ENCODE measurements around the gene CASTOR1.

CASTOR1 gene

DNA sequence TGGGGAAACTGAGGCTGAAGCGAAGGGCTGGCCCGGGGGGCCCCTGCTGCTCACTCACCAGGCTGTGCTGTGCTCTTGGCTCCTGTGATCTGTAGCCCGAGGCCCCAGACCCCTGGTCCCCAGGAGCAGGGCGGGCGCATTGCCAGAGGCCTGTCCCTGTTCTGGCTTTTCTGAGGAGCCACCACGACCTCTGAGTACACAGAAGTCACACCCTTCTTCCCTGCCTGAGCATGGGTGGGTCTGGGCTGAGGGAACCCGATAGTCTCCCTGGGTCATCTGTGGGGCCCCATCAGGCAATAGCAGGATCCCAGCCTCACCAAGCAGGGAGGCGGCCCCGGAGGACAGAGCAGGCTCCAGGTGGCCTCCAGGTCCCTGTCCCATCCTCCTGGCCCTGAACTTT lies 5.1 kb downstream of the CASTOR1 start:
- no peak for DNase-seq (ENCODE audit: low read depth)

GRCh38 chr22:30283342-30283741 lies 6.0 kb downstream of the CASTOR1 start:
- no peak for DNase-seq (ENCODE audit: low read depth)

- no peak for DNase-seq (ENCODE audit: low read depth)
These were observed 6.7 kb downstream of the CASTOR1 start for GRCh38 chr22:30282616-30283046.

GRCh38 chr22:30280505-30280904 lies 8.8 kb downstream of the CASTOR1 start:
- DNase-seq (ENCODE audit: low read depth): no peak

GRCh38 chr22:30279932-30280331 lies 9.4 kb downstream of the CASTOR1 start:
- no peak for DNase-seq (ENCODE audit: low read depth)

DNA sequence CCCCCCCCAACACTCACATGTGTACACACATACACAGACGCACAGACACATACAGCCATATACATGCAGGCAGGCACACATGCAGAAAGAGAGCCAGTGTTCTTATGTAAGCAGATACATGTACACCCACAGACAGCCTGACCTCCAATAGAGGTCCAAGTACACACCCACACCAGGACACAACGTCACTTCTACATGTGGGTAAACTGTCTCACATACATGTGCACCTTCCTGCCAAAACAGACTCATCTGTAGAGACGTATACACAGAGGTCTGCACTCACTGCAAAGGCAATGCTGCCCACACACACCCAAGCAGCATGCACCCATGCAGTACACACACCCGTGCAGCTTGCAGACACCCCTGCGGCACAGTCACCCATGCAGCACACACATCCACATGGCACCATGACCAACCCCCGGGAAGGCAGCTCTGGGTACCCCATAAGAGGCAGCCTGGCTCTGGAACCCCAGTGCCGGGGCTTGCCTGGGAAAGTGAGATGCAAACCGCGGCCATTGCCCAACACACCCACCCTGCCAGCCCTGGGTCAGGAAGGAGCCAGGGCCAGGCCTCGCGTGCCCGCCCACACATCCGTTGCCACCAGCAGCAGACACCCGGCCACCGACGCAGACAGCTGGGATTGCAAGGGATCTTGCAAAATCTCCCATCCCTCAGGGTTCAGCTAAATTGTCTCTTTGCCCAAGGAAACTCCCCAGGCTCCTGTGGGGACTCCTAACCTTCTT lies 10.1 kb downstream of the CASTOR1 start:
- no peak for DNase-seq (ENCODE audit: low read depth)

- no peak for DNase-seq (ENCODE audit: low read depth)
These were observed 11.6 kb downstream of the CASTOR1 start for GRCh38 chr22:30277547-30278344.

- DNase-seq (ENCODE audit: low read depth): no peak
These were observed 13.3 kb downstream of the CASTOR1 start for GRCh38 chr22:30276039-30276438.

DNA sequence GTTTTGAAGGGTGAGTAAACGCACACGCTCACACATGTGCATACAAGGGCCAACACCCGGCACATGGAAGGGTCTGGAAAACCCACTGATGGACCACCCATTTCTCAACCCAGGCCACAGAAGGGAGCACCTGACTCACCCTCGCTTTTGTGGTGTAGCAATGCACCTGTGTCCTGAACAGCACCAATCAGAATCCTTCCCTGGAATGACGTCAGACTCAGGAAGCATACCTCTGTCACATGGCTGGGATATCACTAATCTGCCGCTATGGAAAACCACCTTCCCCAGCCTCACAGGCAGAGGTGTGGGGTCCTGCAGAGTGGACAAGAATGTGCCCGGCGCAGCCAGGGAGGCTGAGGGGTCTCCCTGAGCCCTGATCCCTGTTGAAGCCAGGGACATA lies 13.7 kb downstream of the CASTOR1 start:
- no peak for DNase-seq (ENCODE audit: low read depth)

DNA sequence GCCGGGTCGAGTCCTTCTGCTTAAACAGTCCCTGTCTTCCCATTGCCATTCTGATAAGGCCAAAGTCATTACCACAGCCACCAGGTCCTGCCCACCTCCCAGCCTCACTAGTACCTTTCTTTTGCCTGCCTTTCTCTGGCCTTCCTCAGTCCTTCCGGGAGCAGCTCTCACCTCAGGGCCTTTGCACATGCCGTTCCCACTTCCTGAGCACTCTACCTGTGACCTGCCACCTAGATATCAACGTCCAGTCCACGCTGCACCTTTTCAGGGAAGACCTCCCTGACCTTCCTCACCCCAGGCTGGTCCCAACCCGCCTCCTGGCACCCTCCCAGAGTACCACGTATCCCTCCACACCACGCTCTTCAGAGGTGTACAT lies 14.9 kb downstream of the CASTOR1 start:
- no peak for DNase-seq (ENCODE audit: low read depth)

- no peak for DNase-seq (ENCODE audit: low read depth)
These were observed 15.4 kb downstream of the CASTOR1 start for GRCh38 chr22:30273711-30274436.

- DNase-seq (ENCODE audit: low read depth): no peak
These were observed 16.3 kb downstream of the CASTOR1 start for GRCh38 chr22:30272781-30273601.

- DNase-seq (ENCODE audit: low read depth): no peak
These were observed 18.5 kb downstream of the CASTOR1 start for GRCh38 chr22:30270832-30271231.

GRCh38 chr22:30268331-30268730 lies 21.0 kb downstream of the CASTOR1 start:
- DNase-seq (ENCODE audit: low read depth): no peak

GRCh38 chr22:30267382-30268302 lies 21.7 kb downstream of the CASTOR1 start:
- DNase-seq (ENCODE audit: low read depth): no peak

- no peak for DNase-seq (ENCODE audit: low read depth)
These were observed 22.6 kb downstream of the CASTOR1 start, which contains the start of gene OSM for GRCh38 chr22:30266445-30267381. Gene OSM (minus strand): TSS chr22:30266851. CDS start chr22:30266799, 52 bp downstream.

DNA sequence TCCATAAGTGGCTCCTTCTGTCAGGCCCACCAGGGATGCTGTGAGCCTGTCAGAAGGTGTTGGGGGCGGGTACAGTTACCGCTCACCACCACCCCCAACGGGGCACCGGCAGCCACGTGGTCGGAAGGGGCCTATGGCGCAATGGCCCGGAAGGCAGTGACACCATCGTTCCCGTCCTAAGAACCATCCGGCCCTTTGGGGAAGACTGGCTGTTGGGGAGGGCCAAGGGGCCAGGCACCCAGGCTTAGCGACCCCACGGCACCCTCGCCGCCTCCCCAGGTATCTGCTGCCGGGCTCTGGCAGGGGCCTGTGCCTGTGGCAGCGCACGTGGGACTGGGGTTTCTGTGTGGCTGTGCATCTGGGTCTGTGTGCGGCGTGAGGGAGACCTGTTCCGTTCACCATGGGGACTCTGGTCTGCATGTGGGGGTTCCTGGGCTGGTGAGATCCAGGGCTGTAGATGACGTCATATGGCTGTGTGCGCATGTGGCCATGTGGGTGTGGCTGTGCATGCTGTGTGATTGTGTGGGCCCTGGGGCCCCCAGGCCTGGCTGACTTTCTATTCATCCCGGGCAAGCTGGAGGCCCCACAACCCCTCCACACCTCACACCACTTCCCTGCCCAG lies 23.4 kb downstream of the CASTOR1 start:
- DNase-seq (ENCODE audit: low read depth): no peak

DNA sequence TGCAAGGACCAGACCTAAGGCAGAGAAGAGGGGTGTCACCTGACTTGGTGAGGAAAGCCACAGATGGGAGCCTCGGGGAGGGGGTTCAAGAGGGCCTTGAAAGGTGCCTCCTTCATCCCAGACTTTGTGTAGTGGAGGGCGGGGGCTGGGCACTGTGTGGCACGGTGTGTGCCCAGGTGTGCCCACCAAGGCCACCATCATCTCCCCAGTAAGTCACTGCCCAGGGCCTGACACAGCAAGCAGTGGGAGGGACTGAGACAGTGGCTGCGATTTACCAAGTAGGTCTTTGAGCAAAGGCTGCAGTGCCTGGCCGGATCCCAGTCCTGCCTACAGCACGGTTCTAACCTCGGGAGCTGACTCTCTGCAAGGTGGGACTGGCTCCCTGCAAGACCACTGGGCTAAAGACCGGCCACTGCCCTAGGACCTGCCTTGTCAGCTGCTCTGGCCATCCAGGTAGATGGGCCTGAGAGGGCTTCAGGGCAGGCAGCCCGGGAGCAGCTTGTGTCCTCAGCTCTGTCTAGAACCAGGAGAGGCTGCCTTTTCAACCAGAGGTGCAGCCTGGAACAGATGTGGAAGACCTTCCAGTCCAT lies 24.1 kb downstream of the CASTOR1 start:
- DNase-seq (ENCODE audit: low read depth): no peak

- no peak for DNase-seq (ENCODE audit: low read depth)
These were observed 25.4 kb downstream of the CASTOR1 start for GRCh38 chr22:30263883-30264282.
